MM.1S (cell line): Measurements from ENCODE around the gene SLFN11.

Experiments used
- DNase-seq: peaks from one replicate; pipeline ENCODE4 v3.0.0-alpha.2; 2015
- H2AFZ ChIP-seq: fragments of 300-600 bp; sonication (generic); 2 replicates; pipeline ENCODE4 v1.6.0; 2016; ENCODE audit warnings: antibody characterized with exemption, low read length
- H3F3A ChIP-seq: fragments of 300-600 bp; sonication (generic); 2 replicates; pipeline ENCODE4 v1.6.1; 2016; ENCODE audit warnings: mild to moderate bottlenecking, antibody characterized with exemption, low read length, moderate library complexity, mixed read lengths; ENCODE audit not compliant: insufficient read depth
- H3K27ac ChIP-seq: fragments of 300-600 bp; sonication (generic); 2 replicates; pipeline ENCODE4 v1.5.1; 2016; ENCODE audit warnings: mild to moderate bottlenecking, low read length
- H3K27me3 ChIP-seq: fragments of 300-600 bp; sonication (generic); replicated peaks from 2 replicates; pipeline ENCODE4 v1.6.0; 2016; ENCODE audit warnings: low read length; ENCODE audit not compliant: insufficient read depth
- H3K36me3 ChIP-seq: fragments of 300-600 bp; sonication (generic); replicated peaks from 2 replicates; pipeline ENCODE4 v1.6.1; 2016; ENCODE audit warnings: mild to moderate bottlenecking, low read length, mixed read lengths; ENCODE audit not compliant: insufficient read depth
- H3K4me1 ChIP-seq: fragments of 300-600 bp; sonication (generic); 2 replicates; pipeline ENCODE4 v1.6.1; 2016; ENCODE audit warnings: low read length, mixed read lengths
- H3K4me2 ChIP-seq: fragments of 300-600 bp; sonication (generic); 2 replicates; pipeline ENCODE4 v1.6.0; 2016; ENCODE audit warnings: low read depth, low read length
- H3K4me3 ChIP-seq: fragments of 300-600 bp; sonication (generic); 2 replicates; pipeline ENCODE4 v1.5.1; 2016; ENCODE audit warnings: low read length, mixed read lengths
- H3K79me2 ChIP-seq: fragments of 300-600 bp; sonication (generic); 2 replicates; pipeline ENCODE4 v1.6.1; 2016; ENCODE audit warnings: mixed run types, low read length, mixed read lengths
- H3K9ac ChIP-seq: fragments of 300-600 bp; sonication (generic); 2 replicates; pipeline ENCODE4 v1.6.1; 2016; ENCODE audit warnings: low read length, mixed read lengths
- H3K9me2 ChIP-seq: fragments of 300-600 bp; sonication (generic); replicated peaks from 2 replicates; pipeline ENCODE4 v1.6.1; 2016; ENCODE audit warnings: mild to moderate bottlenecking, low read length, mixed read lengths; ENCODE audit not compliant: insufficient read depth
- H3K9me3 ChIP-seq: fragments of 300-600 bp; sonication (generic); replicated peaks from 2 replicates; pipeline ENCODE4 v1.6.1; 2016; ENCODE audit warnings: mild to moderate bottlenecking, low read length, mixed read lengths; ENCODE audit not compliant: insufficient read depth
- H4K20me1 ChIP-seq: fragments of 300-600 bp; sonication (generic); 2 replicates; pipeline ENCODE4 v1.6.1; 2016; ENCODE audit warnings: mild to moderate bottlenecking, low read length, moderate library complexity, mixed read lengths; ENCODE audit not compliant: insufficient read depth
- EZH2 ChIP-seq: fragments of 300-600 bp; sonication (generic); optimal IDR thresholded peaks from 2 replicates; pipeline ENCODE3; 2017; ENCODE audit warnings: low read depth, mild to moderate bottlenecking, antibody characterized with exemption, low read length, mixed read lengths
- EZH2phosphoT487 ChIP-seq: fragments of 300-600 bp; sonication (generic); IDR thresholded peaks from 2 replicates; pipeline ENCODE4 v1.6.1; 2018; ENCODE audit warnings: antibody characterized with exemption, low read length
- TF ChIP-seq, protein P1 (sequence below): fragments of 300-600 bp; sonication (generic); IDR thresholded peaks from 2 replicates; pipeline ENCODE4 v1.5.1; 2016; ENCODE audit warnings: antibody characterized with exemption, low read length, mixed read lengths

Gene SLFN11

DNA sequence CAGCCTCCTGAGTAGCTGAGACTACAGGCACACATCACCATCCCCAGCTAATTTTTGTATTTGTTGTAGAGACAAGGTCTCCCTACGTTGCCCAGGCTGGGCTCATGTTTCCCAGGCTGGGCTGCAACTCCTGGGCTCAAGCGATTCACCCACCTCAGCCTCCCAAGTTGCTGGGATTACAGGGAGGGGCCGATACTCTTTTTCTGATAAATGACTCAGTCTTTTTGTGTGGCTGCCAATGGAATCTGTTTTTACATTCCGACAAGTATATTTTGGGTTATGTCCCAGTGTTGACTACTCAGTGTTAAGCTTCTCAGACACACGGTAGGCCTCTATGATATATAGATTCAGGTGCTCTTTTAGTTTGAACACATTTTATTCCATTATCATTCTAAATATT, 58.1 kb downstream of the SLFN11 start:
- Histone ChIP-seq H3K27ac (no peak overlapping the region), H3K9me3 (no peaks in the 10 kb centered on the region), H3K9ac (no peak overlapping the region), H3K79me2 (no peaks in the 10 kb centered on the region), H4K20me1 (no peaks in the 10 kb centered on the region), H3K27me3 (no peaks in the 10 kb centered on the region), H3K4me1 (0 out of 2 replicates have a peak, but pooled peaks cover 6% of the 10 kb centered on the region), H3K4me3 (no peak overlapping the region), H2AFZ (no peak overlapping the region), H3K9me2 (no peaks in the 10 kb centered on the region), H3F3A (no peaks in the 10 kb centered on the region), H3K36me3 (no peaks in the 10 kb centered on the region), H3K4me2 (no peak overlapping the region)
- no peak for DNase-seq
- TF ChIP-seq EZH2phosphoT487 (no peak), EZH2 (no peak)
- TF ChIP-seq, protein P1, sequence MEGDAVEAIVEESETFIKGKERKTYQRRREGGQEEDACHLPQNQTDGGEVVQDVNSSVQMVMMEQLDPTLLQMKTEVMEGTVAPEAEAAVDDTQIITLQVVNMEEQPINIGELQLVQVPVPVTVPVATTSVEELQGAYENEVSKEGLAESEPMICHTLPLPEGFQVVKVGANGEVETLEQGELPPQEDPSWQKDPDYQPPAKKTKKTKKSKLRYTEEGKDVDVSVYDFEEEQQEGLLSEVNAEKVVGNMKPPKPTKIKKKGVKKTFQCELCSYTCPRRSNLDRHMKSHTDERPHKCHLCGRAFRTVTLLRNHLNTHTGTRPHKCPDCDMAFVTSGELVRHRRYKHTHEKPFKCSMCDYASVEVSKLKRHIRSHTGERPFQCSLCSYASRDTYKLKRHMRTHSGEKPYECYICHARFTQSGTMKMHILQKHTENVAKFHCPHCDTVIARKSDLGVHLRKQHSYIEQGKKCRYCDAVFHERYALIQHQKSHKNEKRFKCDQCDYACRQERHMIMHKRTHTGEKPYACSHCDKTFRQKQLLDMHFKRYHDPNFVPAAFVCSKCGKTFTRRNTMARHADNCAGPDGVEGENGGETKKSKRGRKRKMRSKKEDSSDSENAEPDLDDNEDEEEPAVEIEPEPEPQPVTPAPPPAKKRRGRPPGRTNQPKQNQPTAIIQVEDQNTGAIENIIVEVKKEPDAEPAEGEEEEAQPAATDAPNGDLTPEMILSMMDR, result no peak

DNA sequence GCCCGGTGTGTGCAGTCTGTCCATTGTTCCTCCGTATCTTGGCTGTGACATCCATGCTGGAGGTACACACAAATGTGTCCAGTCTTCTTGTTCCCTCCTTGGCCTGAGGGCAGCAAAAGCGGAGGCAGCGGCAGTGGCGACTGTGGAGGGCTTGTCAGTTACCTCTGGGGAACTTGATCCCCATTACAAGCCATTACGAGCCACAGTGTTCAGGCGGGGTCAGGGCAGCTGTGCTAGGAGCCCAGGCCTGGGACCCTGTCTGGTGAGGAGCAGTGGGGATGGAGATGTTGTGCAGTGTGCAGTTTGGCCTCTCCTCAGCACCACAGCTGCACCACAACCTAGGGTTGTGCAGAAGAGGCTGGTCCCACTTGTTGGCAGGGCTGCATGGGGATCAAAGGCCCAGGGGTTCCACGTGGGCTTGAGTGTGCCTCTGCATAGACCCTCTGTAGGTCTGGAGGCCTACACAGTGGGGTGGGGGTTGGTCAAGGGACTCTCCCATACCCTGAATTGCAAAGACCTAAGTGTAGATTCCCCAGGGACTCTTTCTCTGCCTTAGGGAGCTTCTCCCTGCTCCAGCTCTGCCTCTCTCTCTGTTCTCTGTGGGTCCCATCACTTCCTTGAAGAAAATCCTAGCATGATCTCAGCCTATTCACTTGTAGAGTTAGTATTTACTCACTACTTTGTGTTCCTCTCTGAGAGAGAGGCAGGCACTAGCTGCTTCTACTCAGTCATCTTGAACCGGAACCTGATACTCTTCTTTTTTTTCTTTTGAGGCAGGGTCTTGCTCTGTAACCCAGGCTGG, 58.8 kb downstream of the SLFN11 start:
- Histone ChIP-seq H3K4me1 (0 out of 2 replicates have a peak, but pooled peaks cover 6% of the 10 kb centered on the region), H3K9ac (no peak overlapping the region), H3K27me3 (no peaks in the 10 kb centered on the region), H3K4me3 (no peak overlapping the region), H3K4me2 (no peak overlapping the region), H3K79me2 (no peaks in the 10 kb centered on the region), H3K9me2 (no peaks in the 10 kb centered on the region), H4K20me1 (no peaks in the 10 kb centered on the region), H3K27ac (no peak overlapping the region), H2AFZ (no peak overlapping the region), H3K9me3 (no peaks in the 10 kb centered on the region), H3K36me3 (no peaks in the 10 kb centered on the region), H3F3A (no peaks in the 10 kb centered on the region)
- TF ChIP-seq, protein P1, result no peak
- DNase-seq, result no peak

DNA sequence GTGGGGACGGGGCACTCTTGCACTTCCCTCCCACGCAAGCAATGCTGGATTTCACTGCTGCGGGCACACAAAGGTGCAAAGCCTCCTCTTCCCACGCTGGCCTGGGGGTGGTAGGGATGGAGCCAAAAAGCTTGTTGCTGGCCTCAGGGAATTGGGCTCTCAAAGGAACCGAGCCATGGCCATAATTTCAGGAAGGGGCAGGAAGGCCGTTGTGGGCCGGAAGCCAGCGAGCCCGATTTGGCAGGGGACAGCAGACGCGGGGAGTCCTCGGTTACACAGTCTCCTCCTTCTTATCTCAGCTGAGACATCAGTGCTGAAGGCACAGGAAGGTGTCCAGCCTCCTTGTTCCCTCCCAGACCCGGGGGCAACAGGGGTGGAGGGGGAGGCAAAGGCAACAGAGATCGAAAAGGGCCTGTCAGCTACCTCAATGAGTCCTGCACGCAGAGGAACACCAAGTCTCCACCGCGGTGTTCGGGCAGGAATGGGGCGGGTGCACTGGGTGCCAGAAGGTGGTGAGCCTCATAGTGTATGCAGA, 59.5 kb downstream of the SLFN11 start:
- H3K4me3 ChIP-seq, result no peak overlapping the region

More for the DNA sequence above, 59.5 kb downstream of the SLFN11 start:
- H3K27ac ChIP-seq, result no peak overlapping the region
- H2AFZ ChIP-seq, result no peak overlapping the region
- no peak for DNase-seq
- no peak overlapping the region for H3K4me2 ChIP-seq
- TF ChIP-seq EZH2 (no peak), EZH2phosphoT487 (no peak)
- TF ChIP-seq, protein P1, result no peak
- no peaks in the 10 kb centered on the region for H3K9me2 ChIP-seq
- no peaks in the 10 kb centered on the region for H3K9me3 ChIP-seq
- no peak overlapping the region for H3K9ac ChIP-seq
- no peaks in the 10 kb centered on the region for H3K27me3 ChIP-seq
- H3K79me2 ChIP-seq, result no peaks in the 10 kb centered on the region
- H4K20me1 ChIP-seq, result no peaks in the 10 kb centered on the region
- H3F3A ChIP-seq, result no peaks in the 10 kb centered on the region
- H3K36me3 ChIP-seq, result no peaks in the 10 kb centered on the region
- H3K4me1 ChIP-seq, result 0 out of 2 replicates have a peak, but pooled peaks cover 6% of the 10 kb centered on the region
